Measurements from ENCODE around the gene PRDM16. TPM values are rescaled to one million over a fixed set of nuclear protein-coding genes. Genes with fewer than 3 reads are reported as not detected.

Gene PRDM16
- total RNA-seq, 1 experiment from 2014 or later, result 0.17 TPM

DNA sequence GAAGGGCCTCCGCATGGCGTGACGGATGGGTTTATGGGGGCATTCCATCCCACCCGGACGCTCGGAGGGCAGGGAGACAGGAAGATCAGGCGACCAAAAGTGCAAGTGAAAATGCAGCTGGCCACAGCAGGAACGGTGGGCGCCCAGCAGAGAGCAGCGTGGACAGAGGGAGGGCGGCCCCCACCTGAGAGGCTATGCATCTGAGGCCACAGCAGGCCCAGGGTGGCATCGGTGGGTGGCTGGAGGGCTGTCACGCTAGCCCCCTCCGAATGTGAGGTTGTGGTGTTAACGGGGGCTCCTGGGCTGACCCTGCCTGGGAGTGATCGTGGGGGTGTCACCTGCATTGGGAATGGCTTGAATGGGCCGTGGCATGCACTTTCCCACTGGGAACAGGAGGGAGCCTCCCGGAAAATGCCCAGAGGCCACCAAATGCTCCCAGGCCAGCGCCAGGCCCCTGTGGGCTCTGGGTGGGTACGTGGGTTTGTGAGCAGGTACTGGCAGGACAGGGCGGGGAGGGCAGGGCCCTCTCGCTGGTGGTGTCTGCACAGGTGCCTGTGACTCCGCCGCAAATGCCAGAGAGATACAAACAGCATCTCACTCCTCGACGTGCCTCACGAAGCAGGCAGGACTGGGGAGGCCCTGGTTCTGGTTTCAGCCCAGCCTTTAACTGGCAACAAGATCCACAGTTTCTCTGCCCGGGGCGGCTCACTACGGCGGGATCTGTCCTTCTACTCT lies 172.8 kb downstream of the PRDM16 start:
- no peak overlapping the region for H3K27ac ChIP-seq (ENCODE audit: insufficient read length, low read depth, low read length)
- no peak overlapping the region for H2AFZ ChIP-seq (ENCODE audit: low read length)
- no peaks in the 10 kb centered on the region; the same call in 1 of the 2 replicates for H3K27me3 ChIP-seq (ENCODE audit: insufficient read depth, low read length)
- no peak overlapping the region for H2BK15ac ChIP-seq (ENCODE audit: low read depth, low read length)
- peak overlapping the region in 1 of 3 experiments; percentile 53; a peak in 1 of 7 replicates for H3K27ac Mint-ChIP-seq
- no peaks in the 10 kb centered on the region for H3K4me1 ChIP-seq (ENCODE audit: insufficient read depth, low read length)
- no peak overlapping the region for H2AK5ac ChIP-seq (ENCODE audit: insufficient read length, low read length)
- H2BK20ac ChIP-seq (ENCODE audit: low read depth, low read length, poor library complexity, severe bottlenecking), result no peak overlapping the region
- H4K20me1 ChIP-seq (ENCODE audit: control insufficient read depth, insufficient read depth, insufficient read length), result no peaks in the 10 kb centered on the region
- no CpG with 5 or more reads among the region's 31 CpGs for WGBS (ENCODE audit: extremely low coverage, insufficient read length, low lambda C conversion rate)
- H3K36me3 Mint-ChIP-seq (ENCODE audit: insufficient read depth in 1 of 3, low read depth in 3 of 3), result no peaks in the 10 kb centered on the region
- H3T11ph ChIP-seq (ENCODE audit: low read length), result no peak overlapping the region
- no peak overlapping the region for H2BK120ac ChIP-seq (ENCODE audit: low read depth, low read length, poor library complexity, severe bottlenecking)
- no peaks in the 10 kb centered on the region for H3K23me2 ChIP-seq (ENCODE audit: insufficient read length, low read depth, low read length, poor library complexity, severe bottlenecking)
- H3K4me3 Mint-ChIP-seq, result no peak overlapping the region; a peak in 1 of 5 replicates
- no peaks in the 10 kb centered on the region for H3K79me1 ChIP-seq (ENCODE audit: insufficient read depth, low read depth, low read length, poor library complexity, severe bottlenecking)
- no peak overlapping the region for H2BK5ac ChIP-seq (ENCODE audit: insufficient read length, low read length)
- peaks cover 4 to 6% of the 10 kb centered on the region in 2 experiments; a peak in 3 of 4 replicates for H3K4me1 Mint-ChIP-seq
- H4K8ac ChIP-seq (replicated peaks; ENCODE audit: insufficient read length, low read depth, low read length), result no peak overlapping the region
- no peak overlapping the region for H3K9ac ChIP-seq (ENCODE audit: extremely low read depth, insufficient read length, low read length)
- H3K4ac ChIP-seq (ENCODE audit: low read depth, low read length), result no peak overlapping the region; the same call in 1 of the 2 replicates
- no peak overlapping the region for H3K18ac ChIP-seq (ENCODE audit: insufficient read length, low read depth, low read length)
- no peak overlapping the region for H2BK12ac ChIP-seq (ENCODE audit: insufficient read length, low read depth, low read length)
- TF ChIP-seq, protein P1, sequence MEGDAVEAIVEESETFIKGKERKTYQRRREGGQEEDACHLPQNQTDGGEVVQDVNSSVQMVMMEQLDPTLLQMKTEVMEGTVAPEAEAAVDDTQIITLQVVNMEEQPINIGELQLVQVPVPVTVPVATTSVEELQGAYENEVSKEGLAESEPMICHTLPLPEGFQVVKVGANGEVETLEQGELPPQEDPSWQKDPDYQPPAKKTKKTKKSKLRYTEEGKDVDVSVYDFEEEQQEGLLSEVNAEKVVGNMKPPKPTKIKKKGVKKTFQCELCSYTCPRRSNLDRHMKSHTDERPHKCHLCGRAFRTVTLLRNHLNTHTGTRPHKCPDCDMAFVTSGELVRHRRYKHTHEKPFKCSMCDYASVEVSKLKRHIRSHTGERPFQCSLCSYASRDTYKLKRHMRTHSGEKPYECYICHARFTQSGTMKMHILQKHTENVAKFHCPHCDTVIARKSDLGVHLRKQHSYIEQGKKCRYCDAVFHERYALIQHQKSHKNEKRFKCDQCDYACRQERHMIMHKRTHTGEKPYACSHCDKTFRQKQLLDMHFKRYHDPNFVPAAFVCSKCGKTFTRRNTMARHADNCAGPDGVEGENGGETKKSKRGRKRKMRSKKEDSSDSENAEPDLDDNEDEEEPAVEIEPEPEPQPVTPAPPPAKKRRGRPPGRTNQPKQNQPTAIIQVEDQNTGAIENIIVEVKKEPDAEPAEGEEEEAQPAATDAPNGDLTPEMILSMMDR (conservative IDR thresholded peaks at IDR 0.05), result no peak
- H3K56ac ChIP-seq (ENCODE audit: insufficient read length, low read depth, low read length), result no peak overlapping the region
- H3K4me2 ChIP-seq (ENCODE audit: insufficient read depth, insufficient read length, low read length), result no peak overlapping the region
- no peaks in the 10 kb centered on the region for H3K79me2 ChIP-seq (ENCODE audit: insufficient read depth, low read length)
- H3K9me3 Mint-ChIP-seq, result no peaks in the 10 kb centered on the region
- no peak overlapping the region for H4K5ac ChIP-seq (ENCODE audit: insufficient read length, low read depth, low read length)
- H3K27me3 Mint-ChIP-seq (ENCODE audit: low read depth), result peaks cover 7% of the 10 kb centered on the region
- no peak overlapping the region for H3K14ac ChIP-seq (ENCODE audit: insufficient read depth, low read length)
- DNase-seq, result no peak
- no peak overlapping the region for H4K91ac ChIP-seq (ENCODE audit: insufficient read length, low read depth, low read length)
- no peak overlapping the region for H3K23ac ChIP-seq (ENCODE audit: insufficient read length, low read depth, low read length)
- no peaks in the 10 kb centered on the region for H3K9me3 ChIP-seq (ENCODE audit: control insufficient read depth, low read depth, low read length)

Data from H9 (cell line).